OCI-M1 (cell line): ENCODE data around the gene TCP1.
A peak's percentile ranks its signal among the peaks of the same experiment; 100 is the strongest.
"Not testable (repeated sequence)": the region's sequence is repeated elsewhere in the genome, so short reads cannot be mapped to it uniquely, and the experiment has no call there.

ENCODE experiments used
- DNase-seq: peaks from one replicate; lab custom pipeline; 2025; lab: John Stamatoyannopoulos, UW

Gene TCP1

GRCh38 chr6:159772196-159772595 lies 17.2 kb downstream of the TCP1 start:
- DNase-seq = no peak

- no peak for DNase-seq
These were observed 19.9 kb downstream of the TCP1 start for GRCh38 chr6:159769470-159769869.

- no peak for DNase-seq
These were observed 22.5 kb downstream of the TCP1 start for GRCh38 chr6:159766906-159767305.

GRCh38 chr6:159762681-159763293 lies 26.6 kb downstream of the TCP1 start:
- peak; percentile 63 for DNase-seq

- DNase-seq = peak; percentile 98
These were observed 27.3 kb downstream of the TCP1 start, which contains the start of gene ACAT2 for GRCh38 chr6:159761873-159762680. Gene ACAT2 (plus strand): TSS chr6:159762045. CDS start chr6:159762088, 43 bp downstream.

- peak; percentile 79 for DNase-seq
These were observed 28.1 kb downstream of the TCP1 start for GRCh38 chr6:159761129-159761872.

GRCh38 chr6:159760602-159761057 lies 28.8 kb downstream of the TCP1 start:
- no peak for DNase-seq

GRCh38 chr6:159759645-159760044 lies 29.8 kb downstream of the TCP1 start:
- DNase-seq = peak; percentile 70

GRCh38 chr6:159758031-159759001 lies 31.1 kb downstream of the TCP1 start:
- no peak for DNase-seq

GRCh38 chr6:159756508-159756907 lies 32.9 kb downstream of the TCP1 start:
- DNase-seq = no peak

GRCh38 chr6:159754959-159755914 lies 34.2 kb downstream of the TCP1 start:
- no peak for DNase-seq

- no peak for DNase-seq
These were observed 35.0 kb downstream of the TCP1 start for GRCh38 chr6:159754401-159754800.

- no peak for DNase-seq
These were observed 36.1 kb downstream of the TCP1 start for GRCh38 chr6:159753081-159753872.

GRCh38 chr6:159751448-159751847 lies 38.0 kb downstream of the TCP1 start:
- DNase-seq = no peak

- not testable (repeated sequence) for DNase-seq
These were observed 41.3 kb downstream of the TCP1 start for GRCh38 chr6:159748127-159748526.

GRCh38 chr6:159746759-159747158 lies 42.6 kb downstream of the TCP1 start:
- DNase-seq = no peak

GRCh38 chr6:159745081-159745480 lies 44.3 kb downstream of the TCP1 start:
- DNase-seq = no peak

GRCh38 chr6:159742165-159742564 lies 47.2 kb downstream of the TCP1 start:
- DNase-seq = no peak

- no peak for DNase-seq
These were observed 50.1 kb downstream of the TCP1 start for GRCh38 chr6:159739341-159739740.
